OCI-M1 (cell line): ENCODE results near the gene DIP2C.

Experiments
- DNase-seq: peaks from one replicate; lab custom pipeline; 2025; lab: John Stamatoyannopoulos, UW

The DIP2C gene

GRCh38 chr10:228366-228765, 461.1 kb downstream of the DIP2C start:
- no peak for DNase-seq

DNA sequence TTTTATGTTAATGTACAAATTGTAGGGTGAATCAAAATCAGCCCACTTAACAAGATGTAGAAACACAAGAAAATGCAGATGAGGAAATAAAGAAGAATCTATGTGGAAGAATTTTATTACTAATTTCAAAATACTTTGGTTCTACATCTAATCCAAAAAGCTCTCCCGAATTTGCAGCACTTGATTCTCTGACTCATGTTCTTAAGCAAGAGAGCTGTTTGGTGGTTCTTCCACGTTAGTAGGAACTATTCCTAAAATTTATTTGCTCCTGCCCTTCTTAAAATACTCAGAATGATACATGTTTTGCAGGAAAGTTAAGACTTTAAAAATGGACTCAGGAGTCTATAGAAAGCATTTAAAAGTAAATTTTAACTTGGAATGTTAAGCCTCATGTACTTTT, 462.5 kb downstream of the DIP2C start:
- DNase-seq = no peak

DNA sequence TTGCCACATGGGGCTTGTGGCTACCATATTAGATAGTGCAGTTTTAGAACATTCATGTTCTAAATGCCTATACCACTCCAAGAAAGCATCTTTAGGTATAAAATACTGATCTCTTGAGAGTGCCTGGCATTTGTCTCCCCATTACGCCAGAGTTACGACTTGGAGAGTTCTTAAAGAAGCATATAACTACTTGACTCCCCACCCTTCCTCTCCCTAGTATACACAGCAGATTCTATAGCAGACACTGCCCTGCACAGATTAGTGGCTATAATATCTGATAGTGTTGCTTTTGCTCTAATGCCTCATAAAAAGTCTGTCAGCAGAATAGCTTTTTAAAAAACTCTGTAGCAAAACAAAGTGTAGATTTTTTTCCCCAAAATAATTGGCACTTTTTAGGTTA, 463.4 kb downstream of the DIP2C start:
- no peak for DNase-seq

GRCh38 chr10:224571-224970, 464.9 kb downstream of the DIP2C start:
- no peak for DNase-seq
